GM12874 (cell line): ENCODE results near the gene HACD2.

Experiments
- CTCF ChIP-seq: IDR thresholded peaks from 2 replicates; pipeline ENCODE4 v1.5.1; 2011; ENCODE audit warnings: low read depth, mild to moderate bottlenecking, control low read depth, low read length, moderate library complexity; ENCODE audit not compliant: insufficient read depth

HACD2 gene

DNA sequence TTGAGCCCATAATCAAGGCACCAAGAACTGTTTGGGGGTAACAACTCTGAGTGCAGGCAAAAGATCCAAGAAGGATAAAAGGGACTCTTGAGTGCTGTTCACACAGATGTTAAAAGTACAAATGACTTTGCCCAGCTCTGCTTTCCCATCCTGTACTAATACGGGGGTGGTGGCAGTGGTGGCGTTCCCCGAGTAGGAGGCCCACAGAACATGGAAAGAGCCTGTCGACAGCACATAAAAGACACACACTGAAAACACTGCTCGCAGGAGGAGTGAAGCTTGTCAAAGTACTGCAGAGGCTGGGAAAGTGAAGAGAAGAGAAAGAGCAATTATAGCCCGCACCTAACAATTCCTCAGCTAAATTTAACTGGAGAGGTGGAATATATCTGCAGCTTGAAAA lies 40.9 kb downstream of the HACD2 start:
- TF ChIP-seq CTCF: no peak

DNA sequence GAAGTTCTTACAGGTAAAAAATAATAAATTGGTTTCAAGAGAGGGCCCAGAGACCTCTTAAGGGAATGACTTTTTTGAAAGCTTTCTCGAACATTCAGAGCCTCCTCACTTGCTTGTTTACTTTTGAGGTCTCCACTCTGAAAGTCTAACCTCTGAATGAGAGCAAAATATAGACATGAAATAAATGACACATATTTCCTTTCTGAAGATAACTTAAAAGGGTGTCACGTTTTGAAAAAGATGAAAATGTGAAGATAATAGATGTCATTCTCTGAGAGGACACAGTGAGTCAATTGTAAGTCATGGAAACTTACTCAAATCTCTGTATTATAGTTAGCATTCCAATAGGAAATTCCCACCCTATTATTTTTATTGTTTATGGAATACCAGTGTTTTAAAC lies 44.6 kb downstream of the HACD2 start:
- no peak for TF ChIP-seq CTCF

DNA sequence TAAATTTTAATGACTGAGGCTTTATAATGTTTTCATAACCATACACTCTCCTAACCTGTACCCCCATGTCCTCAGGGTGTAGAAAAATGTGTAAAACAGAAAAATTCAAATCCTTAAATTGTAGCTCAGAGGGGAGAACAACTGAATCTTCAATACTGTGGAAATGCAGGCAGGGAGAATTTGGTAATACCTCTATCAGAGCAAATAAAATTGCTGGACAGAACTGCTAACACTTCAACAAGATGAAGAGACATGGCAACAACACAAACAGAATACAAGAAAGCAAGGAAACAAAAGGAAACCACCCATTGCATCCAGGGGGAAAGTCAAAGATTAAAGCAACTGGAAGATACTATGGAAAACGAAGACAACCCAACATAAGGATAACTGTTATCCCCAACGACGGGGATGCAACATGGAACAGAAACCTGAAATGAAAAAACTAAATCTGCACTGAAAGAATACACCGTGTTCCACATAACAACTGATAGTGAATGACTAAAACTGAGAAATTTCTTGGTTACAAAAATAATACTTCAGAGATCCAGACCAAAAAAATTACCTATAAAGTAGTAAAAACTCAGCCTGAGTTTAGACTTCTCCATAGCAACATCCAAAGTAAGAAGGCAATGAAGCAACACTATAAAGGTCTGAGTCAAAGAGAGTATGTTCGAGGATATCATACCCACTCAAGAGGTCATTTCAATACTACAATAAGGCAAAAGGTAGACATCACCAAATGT lies 48.5 kb downstream of the HACD2 start:
- no peak for TF ChIP-seq CTCF

GRCh38 chr3:123535580-123535979 lies 49.3 kb downstream of the HACD2 start:
- TF ChIP-seq CTCF: no peak

GRCh38 chr3:123534264-123534663 lies 50.6 kb downstream of the HACD2 start:
- TF ChIP-seq CTCF: no peak

- no peak for TF ChIP-seq CTCF
These were observed 51.2 kb downstream of the HACD2 start for GRCh38 chr3:123533554-123534159.

DNA sequence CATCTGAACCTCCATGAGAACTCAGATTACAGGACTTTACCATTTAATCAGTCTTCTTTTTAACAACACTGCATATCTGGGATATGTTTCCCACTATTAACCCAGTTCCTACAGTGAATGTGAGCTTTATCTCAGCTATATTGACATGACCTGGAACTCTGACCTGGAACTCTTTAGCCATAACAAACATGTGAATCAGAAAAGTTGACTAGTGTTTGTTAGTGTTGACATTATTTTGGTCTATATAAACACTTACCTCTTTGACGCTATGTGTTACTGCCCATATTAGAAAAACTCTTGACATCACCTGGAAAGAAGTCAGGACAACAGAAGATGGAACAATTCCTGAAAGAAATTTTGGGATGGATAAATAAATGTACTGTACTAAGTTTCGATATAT lies 56.7 kb downstream of the HACD2 start:
- no peak for TF ChIP-seq CTCF
